Duodenal mucosa (tissue), 2 donors: ENCODE results near the gene PNMA1.
"Not testable (repeated sequence)": the region's sequence is repeated elsewhere in the genome, so short reads cannot be mapped to it uniquely, and the experiment has no call there.

Experiments
- H3K27ac ChIP-seq: one replicate; pipeline ENCODE4 v1.7.0; 2013; ENCODE audit warnings: low read depth, low read length
- H3K27me3 ChIP-seq, 2 donors: one replicate each; pipeline ENCODE4 v1.7.0; 2013; ENCODE audit warnings: low read length in 2 of 2, control low read depth in 1 of 2; ENCODE audit not compliant: insufficient read depth in 2 of 2, control insufficient read depth in 1 of 2
- H3K36me3 ChIP-seq, 2 donors: one replicate each; pipeline ENCODE4 v1.7.0; 2013; ENCODE audit warnings: low read length in 2 of 2, control low read depth in 1 of 2; ENCODE audit not compliant: insufficient read depth in 2 of 2, control insufficient read depth in 1 of 2
- H3K4me1 ChIP-seq, 2 donors: one replicate each; pipeline ENCODE4 v1.7.0; 2013; ENCODE audit warnings: low read length in 2 of 2, control low read depth in 1 of 2; ENCODE audit not compliant: insufficient read depth in 2 of 2, control insufficient read depth in 1 of 2
- H3K4me3 ChIP-seq, 2 donors: one replicate each; pipeline ENCODE4 v1.7.0; 2013; ENCODE audit warnings: low read length in 2 of 2, low read depth in 1 of 2
- H3K9ac ChIP-seq, 2 donors: one replicate each; pipeline ENCODE4 v1.7.0; 2013; ENCODE audit warnings: low read length in 2 of 2, low read depth in 1 of 2
- H3K9me3 ChIP-seq, 2 donors: one replicate each; pipeline ENCODE4 v1.7.0; 2013; ENCODE audit warnings: low read length in 2 of 2, control low read depth in 1 of 2; ENCODE audit not compliant: control insufficient read depth in 1 of 2

Gene PNMA1

DNA sequence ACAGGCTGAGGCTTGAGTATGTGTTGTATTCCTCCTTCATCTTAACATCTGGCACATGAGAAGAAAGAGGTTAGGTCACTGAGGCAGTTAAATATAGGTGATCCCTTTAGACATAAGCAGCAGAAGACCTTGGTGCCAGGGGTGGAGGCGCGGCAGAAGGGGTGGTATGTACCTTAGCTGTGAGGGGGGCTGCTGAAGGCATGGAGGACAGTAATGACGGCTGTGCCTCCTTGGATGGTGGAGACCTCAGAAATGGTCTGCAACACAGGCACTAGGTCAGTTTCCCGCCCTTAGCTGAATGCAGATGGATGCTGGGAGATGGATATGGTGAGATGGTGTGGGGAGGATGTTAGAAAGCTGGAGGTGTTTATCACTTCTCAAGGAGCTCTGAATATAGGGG lies 1.5 kb upstream of the PNMA1 start:
- Histone ChIP-seq H3K4me1 (peaks cover 17 to 19% of the 10 kb centered on the region in 2 donors), H3K36me3 (peaks cover 21 to 42% of the 10 kb centered on the region in 2 donors), H3K9me3 (no peaks in the 10 kb centered on the region), H3K4me3 (no peak overlapping the region), H3K27me3 (peaks cover 3 to 4% of the 10 kb centered on the region in 2 donors), H3K9ac (no peak overlapping the region), H3K27ac (no peak overlapping the region)

DNA sequence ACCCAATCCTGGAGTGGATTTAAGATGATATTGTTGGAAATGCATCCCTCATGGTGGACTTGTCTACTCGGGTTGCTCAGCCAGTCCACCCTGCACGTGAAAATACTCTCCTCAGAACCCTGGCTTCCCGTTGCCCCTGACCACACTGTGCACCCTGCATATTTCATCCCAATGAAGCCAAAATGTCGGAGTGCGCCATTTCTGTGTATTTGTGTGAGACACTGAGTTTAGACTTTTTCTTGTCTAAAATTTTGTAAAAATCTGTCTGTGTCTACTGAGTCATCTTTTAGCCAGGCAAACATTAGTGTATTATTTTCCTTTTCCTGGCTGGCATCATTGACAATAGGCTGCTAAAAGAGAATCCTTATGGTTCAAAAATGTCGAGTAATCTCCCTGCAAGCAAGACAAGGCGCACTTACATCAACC lies 485 bp upstream of the PNMA1 start:
- H3K27me3 ChIP-seq = peaks cover 3 to 4% of the 10 kb centered on the region in 2 donors
- no peak overlapping the region for H3K27ac ChIP-seq
- H3K9me3 ChIP-seq = no peaks in the 10 kb centered on the region
- H3K4me3 ChIP-seq = peak overlapping the region; percentile 84 to 88
- no peak overlapping the region for H3K9ac ChIP-seq
- peaks cover 16 to 33% of the 10 kb centered on the region in 2 donors for H3K36me3 ChIP-seq
- peaks cover 17 to 19% of the 10 kb centered on the region in 2 donors for H3K4me1 ChIP-seq

DNA sequence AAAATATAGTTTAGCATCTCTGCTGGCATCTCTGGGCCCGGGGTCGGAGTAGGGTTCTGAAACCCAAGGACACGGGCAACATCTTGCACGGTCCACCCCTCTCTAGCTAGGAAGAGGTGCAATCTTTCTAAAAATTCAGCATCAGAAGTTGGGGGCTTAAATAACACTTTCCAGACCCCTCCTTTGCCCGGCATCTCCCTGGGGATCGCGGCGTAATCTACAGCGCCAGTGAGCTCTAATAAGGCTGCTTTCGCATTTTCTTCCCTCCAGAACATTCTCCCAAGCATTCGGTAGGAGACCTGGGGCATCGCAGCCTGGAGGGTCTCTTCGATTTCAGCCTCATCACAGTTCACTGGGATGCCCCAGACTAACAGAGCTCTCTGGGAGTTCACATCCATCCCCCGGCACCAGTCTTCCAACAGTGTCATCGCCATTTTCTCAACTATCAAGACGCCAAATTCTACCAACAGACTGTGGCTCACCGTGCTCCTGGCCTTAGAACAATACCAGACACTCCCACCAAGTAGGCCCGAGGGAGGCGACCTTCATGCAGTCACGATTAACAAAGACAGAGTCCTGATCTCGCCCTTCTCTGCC lies 880 bp downstream of the PNMA1 start:
- Histone ChIP-seq H3K27me3 (peaks cover 3 to 4% of the 10 kb centered on the region in 2 donors), H3K36me3 (peaks cover 11 to 24% of the 10 kb centered on the region in 2 donors), H3K4me3 (peak overlapping the region; percentile 84 to 88), H3K4me1 (peaks cover 17 to 19% of the 10 kb centered on the region in 2 donors), H3K9me3 (no peaks in the 10 kb centered on the region), H3K9ac (peak overlapping the region; percentile 74 to 76), H3K27ac (peak overlapping the region; percentile 75)

DNA sequence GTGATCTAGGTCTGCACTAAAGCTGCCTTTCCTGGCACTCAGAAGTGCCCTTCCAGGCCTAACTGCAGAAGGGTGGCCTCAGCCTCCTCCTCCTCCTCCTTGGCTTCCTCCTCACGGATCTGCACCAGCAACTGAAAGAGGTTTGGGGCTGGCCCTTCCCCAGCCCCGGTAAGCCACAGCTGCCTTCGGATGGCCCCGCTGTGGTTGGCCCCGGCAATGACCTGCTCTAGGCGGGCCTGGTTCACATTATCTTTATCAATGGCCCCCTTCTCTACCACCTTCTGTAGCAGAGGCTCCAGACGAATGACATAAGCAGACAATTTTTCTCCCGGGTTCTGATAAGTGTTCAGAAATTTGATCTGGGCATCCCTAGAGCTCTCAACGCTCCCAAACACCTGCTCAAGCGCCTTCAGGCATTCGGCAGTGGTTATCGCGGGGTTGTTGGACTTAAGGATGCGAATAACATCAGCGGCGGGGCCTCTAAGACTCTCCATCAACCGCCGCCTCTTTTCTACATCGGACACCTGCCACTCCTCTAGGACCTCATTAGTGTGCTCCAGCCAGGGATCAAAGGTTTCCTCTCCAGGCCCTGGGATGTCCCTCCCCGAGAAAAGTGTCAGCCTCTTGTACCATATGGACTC lies 1.5 kb downstream of the PNMA1 start:
- Histone ChIP-seq H3K27me3 (peaks cover 3 to 4% of the 10 kb centered on the region in 2 donors), H3K9me3 (no peaks in the 10 kb centered on the region), H3K4me3 (peak overlapping the region; percentile 84 to 88), H3K27ac (no peak overlapping the region), H3K36me3 (peaks cover 11 to 18% of the 10 kb centered on the region in 2 donors), H3K9ac (peak overlapping the region; percentile 74 to 76), H3K4me1 (peaks cover 17 to 19% of the 10 kb centered on the region in 2 donors)

DNA sequence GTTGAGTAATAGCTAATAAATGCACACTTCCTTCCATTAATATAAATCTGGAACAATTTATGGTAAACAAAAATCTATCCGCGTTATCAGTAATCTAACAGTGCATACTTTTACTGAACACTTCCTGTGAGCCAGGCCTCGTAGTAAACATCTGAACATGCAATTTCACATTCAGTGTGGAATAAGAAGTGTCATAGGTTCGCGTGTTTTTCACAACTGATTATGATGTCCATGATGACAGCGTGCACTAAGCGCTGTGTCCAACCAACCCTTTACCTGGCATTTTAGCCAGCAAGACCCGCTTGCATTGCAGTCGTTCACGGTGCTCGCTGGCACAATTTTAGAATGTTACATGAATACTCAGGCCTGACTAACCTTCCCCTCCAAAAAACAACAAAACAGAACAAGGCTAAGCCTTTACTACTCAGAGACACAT lies 2.1 kb downstream of the PNMA1 start:
- H3K27ac ChIP-seq = no peak overlapping the region
- H3K4me1 ChIP-seq = peaks cover 17 to 19% of the 10 kb centered on the region in 2 donors
- H3K9me3 ChIP-seq = no peaks in the 10 kb centered on the region
- H3K27me3 ChIP-seq = peaks cover 3 to 4% of the 10 kb centered on the region in 2 donors
- peaks cover 11 to 12% of the 10 kb centered on the region in 2 donors for H3K36me3 ChIP-seq
- H3K4me3 ChIP-seq = peak overlapping the region; percentile 84 to 88
- peak overlapping the region; percentile 52 to 74 for H3K9ac ChIP-seq

DNA sequence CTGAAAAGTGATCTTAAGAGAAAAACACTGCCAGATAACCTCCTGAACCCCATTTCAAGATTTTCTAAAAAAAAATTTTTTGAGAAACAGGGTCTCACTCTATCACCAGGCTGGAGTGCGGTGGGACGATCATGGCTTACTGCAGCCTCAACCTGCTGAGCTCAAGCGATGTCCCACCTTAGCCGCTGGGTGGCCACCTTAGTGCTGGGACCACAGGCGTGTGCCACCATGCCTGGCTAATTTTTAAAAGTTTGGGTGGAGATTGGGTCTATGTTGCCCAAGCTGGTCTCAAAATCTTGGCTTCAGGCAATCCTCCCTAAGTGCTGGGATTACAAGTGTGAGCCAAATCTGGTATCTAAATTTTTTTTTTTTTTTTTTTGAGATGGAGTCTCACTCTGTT lies 3.4 kb downstream of the PNMA1 start:
- Histone ChIP-seq H3K4me3 (no peak overlapping the region), H3K36me3 (peaks cover 3 to 4% of the 10 kb centered on the region in 2 donors), H3K9ac (no peak overlapping the region), H3K27me3 (peaks cover 3 to 4% of the 10 kb centered on the region in 2 donors), H3K4me1 (peaks cover 17 to 19% of the 10 kb centered on the region in 2 donors), H3K9me3 (no peaks in the 10 kb centered on the region), H3K27ac (no peak overlapping the region)

DNA sequence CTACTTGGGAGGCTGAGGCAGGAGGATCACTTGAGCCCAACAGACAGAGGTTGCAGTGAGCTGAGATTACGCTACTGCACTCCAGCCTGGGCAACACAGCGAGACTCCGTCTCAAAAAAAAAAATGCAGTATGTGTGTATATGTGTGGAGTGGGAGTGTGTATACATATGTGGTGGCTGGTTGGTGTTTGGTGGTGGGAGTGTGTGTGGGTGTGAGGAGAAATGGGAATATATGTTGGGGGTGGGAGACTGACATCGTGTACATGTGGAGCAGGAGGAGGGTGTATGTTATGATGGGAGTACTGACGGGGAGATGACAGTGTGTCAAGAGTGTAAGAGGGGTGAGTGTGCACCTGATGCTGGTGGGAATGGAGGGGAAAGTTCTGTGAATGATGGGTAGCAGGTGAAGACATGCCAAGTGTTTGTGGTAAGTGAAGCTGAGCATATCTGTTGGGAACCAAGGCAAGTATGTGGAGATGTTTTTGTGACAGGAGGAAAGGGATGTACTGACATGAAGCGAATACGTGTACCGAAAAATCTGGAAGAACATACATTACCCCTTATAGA lies 4.2 kb downstream of the PNMA1 start:
- Histone ChIP-seq H3K27ac (no peak overlapping the region), H3K27me3 (peaks cover 3 to 4% of the 10 kb centered on the region in 2 donors), H3K9ac (no peak overlapping the region), H3K4me1 (peaks cover 17 to 19% of the 10 kb centered on the region in 2 donors), H3K4me3 (no peak overlapping the region), H3K9me3 (no peaks in the 10 kb centered on the region), H3K36me3 (no peaks in the 10 kb centered on the region)

DNA sequence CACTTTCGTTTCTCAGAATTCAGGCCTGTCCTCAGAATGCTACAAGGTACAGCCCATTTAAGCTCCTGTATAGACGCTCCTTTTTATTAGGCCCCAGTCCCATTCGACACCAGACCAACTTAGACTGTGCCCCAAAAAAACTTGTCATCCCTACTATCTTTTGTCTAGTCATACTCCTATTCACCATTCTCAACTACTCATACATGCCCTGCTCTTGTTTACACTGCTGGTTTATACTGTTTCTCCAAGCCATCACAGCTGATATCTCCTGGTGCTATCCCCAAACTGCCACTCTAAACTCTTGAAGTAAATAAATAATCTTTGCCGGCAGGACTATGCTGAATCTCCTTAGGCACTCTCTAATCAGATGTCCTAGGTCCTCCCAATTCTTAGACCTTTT lies 6.1 kb downstream of the PNMA1 start:
- not testable (repeated sequence) for H3K36me3 ChIP-seq, H3K27ac ChIP-seq, H3K27me3 ChIP-seq, H3K4me3 ChIP-seq, H3K9me3 ChIP-seq, H3K9ac ChIP-seq
- H3K4me1 ChIP-seq = peaks cover 10 to 14% of the 10 kb centered on the region in 2 donors

DNA sequence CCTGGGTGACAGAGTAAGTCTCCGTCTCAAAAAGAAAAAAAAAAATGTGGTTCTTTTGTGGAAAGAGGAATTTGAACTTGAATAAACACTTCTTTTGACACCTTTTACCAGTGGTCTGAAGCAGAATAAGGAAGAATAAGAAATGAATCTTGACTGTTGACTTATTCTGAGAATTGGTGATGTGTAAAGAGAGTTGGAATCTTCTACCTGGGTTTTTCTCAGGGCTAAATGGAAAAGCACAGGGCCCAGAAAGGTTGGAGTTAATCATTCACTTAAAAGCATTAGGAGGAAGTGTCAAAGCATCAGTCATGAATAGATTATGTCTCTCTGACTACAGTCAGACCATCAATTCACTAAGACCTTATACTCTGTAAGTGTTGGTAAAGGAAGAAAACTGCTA lies 13.9 kb downstream of the PNMA1 start:
- H3K4me1 ChIP-seq = no peaks in the 10 kb centered on the region
- no peaks in the 10 kb centered on the region for H3K9me3 ChIP-seq
- H3K27ac ChIP-seq = no peak overlapping the region
- H3K36me3 ChIP-seq = peaks cover 0 to 3% of the 10 kb centered on the region in 2 donors
- no peaks in the 10 kb centered on the region for H3K27me3 ChIP-seq
- no peak overlapping the region for H3K4me3 ChIP-seq
- no peak overlapping the region for H3K9ac ChIP-seq
